Upper lobe of left lung (tissue), 4 donors: ENCODE measurements around the gene JAKMIP2.

ENCODE experiments used
- POLR2A ChIP-seq, 4 donors: fragments of 450-650 bp; IDR thresholded peaks; one replicate each; pipeline ENCODE4 v1.5.1; 2016 to 2017; ENCODE audit warnings: antibody characterized with exemption in 4 of 4, mild to moderate bottlenecking in 2 of 4
- TF ChIP-seq, protein P1 (sequence below), 6 experiments: fragments of 450-650 bp in 4 of 6; fragments of 200-600 bp in 2 of 6; sonication (generic) in 2 of 6; IDR thresholded peaks; one replicate each; pipeline ENCODE4 v1.5.1; 2016 to 2019; ENCODE audit warnings: antibody characterized with exemption in 6 of 6

DNA sequence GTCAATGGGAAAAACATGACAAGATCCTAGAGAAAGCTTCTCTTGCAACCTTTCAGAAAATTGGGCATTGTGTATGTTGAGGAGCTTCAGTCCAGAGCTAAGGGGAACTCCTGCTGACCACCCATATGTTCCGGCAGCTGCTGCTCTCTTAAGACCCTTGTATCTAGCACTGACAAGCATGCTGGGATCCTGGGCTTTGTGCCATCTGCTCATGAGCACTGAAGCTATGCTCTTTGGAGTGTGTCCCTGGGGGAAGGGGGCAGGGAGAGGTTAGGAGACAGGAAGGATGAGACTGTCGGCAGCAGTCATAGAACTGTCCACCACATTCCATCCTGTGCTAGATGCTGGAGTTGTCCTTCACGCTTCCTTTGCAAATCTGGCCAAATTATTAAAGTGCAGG is 109.3 kb downstream of the JAKMIP2 start:
- TF ChIP-seq, protein P1, sequence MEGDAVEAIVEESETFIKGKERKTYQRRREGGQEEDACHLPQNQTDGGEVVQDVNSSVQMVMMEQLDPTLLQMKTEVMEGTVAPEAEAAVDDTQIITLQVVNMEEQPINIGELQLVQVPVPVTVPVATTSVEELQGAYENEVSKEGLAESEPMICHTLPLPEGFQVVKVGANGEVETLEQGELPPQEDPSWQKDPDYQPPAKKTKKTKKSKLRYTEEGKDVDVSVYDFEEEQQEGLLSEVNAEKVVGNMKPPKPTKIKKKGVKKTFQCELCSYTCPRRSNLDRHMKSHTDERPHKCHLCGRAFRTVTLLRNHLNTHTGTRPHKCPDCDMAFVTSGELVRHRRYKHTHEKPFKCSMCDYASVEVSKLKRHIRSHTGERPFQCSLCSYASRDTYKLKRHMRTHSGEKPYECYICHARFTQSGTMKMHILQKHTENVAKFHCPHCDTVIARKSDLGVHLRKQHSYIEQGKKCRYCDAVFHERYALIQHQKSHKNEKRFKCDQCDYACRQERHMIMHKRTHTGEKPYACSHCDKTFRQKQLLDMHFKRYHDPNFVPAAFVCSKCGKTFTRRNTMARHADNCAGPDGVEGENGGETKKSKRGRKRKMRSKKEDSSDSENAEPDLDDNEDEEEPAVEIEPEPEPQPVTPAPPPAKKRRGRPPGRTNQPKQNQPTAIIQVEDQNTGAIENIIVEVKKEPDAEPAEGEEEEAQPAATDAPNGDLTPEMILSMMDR (IDR thresholded peaks at IDR 0.05), result no peak
- no peak for TF ChIP-seq POLR2A (IDR thresholded peaks at IDR 0.05)
